IPS-18a (cell line): Measurements from ENCODE around the gene MAD1L1.

ENCODE experiments used
- H3K27ac ChIP-seq: one replicate; pipeline ENCODE4 v1.5.1; 2013; ENCODE audit warnings: low read length
- H3K27me3 ChIP-seq: one replicate; pipeline ENCODE4 v1.6.1; 2013; ENCODE audit warnings: mild to moderate bottlenecking, low read length; ENCODE audit not compliant: control insufficient read depth, insufficient read depth
- H3K36me3 ChIP-seq: one replicate; pipeline ENCODE4 v1.6.1; 2013; ENCODE audit warnings: low read depth, low read length; ENCODE audit not compliant: control insufficient read depth
- H3K4me1 ChIP-seq: one replicate; pipeline ENCODE4 v1.6.1; 2013; ENCODE audit warnings: low read depth, low read length; ENCODE audit not compliant: control insufficient read depth
- H3K4me3 ChIP-seq: one replicate; pipeline ENCODE4 v1.5.1; 2013; ENCODE audit warnings: low read length
- H3K9ac ChIP-seq: one replicate; pipeline ENCODE4 v1.6.1; 2013; ENCODE audit warnings: mild to moderate bottlenecking, low read length, moderate library complexity
- H3K9me3 ChIP-seq: one replicate; pipeline ENCODE4 v1.6.1; 2013; ENCODE audit warnings: low read depth, low read length; ENCODE audit not compliant: control insufficient read depth

MAD1L1 gene

GRCh38 chr7:2098056-2098455, 134.7 kb downstream of the MAD1L1 start:
- no peaks in the 10 kb centered on the region for H3K9me3 ChIP-seq
- no peaks in the 10 kb centered on the region for H3K4me1 ChIP-seq
- no peak overlapping the region for H3K4me3 ChIP-seq
- no peaks in the 10 kb centered on the region for H3K27me3 ChIP-seq
- no peaks in the 10 kb centered on the region for H3K36me3 ChIP-seq
- H3K9ac ChIP-seq = no peak overlapping the region
- H3K27ac ChIP-seq = no peak overlapping the region

DNA sequence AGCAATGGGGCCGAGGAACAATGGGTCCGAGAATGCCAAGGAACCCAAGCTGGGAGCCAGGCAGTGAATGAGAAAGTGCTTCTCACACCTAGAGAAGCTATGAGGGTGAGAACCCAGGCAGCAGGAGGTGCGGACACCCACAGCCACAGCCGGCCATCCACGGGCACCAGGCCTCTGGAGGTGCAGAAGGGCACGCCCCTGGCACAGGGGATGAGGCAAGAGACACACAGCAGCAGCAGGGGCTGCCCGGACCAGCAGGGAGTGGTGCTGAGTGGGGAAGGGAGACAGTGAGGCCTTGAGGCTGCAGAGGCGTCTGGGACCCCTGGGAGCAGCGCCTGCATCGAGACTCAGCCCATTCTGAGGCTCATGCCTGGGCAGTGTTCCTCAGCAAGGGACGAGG, 135.3 kb downstream of the MAD1L1 start:
- no peaks in the 10 kb centered on the region for H3K9me3 ChIP-seq
- H3K9ac ChIP-seq = no peak overlapping the region
- no peaks in the 10 kb centered on the region for H3K4me1 ChIP-seq
- no peak overlapping the region for H3K27ac ChIP-seq
- H3K27me3 ChIP-seq = no peaks in the 10 kb centered on the region
- no peaks in the 10 kb centered on the region for H3K36me3 ChIP-seq
- H3K4me3 ChIP-seq = no peak overlapping the region

DNA sequence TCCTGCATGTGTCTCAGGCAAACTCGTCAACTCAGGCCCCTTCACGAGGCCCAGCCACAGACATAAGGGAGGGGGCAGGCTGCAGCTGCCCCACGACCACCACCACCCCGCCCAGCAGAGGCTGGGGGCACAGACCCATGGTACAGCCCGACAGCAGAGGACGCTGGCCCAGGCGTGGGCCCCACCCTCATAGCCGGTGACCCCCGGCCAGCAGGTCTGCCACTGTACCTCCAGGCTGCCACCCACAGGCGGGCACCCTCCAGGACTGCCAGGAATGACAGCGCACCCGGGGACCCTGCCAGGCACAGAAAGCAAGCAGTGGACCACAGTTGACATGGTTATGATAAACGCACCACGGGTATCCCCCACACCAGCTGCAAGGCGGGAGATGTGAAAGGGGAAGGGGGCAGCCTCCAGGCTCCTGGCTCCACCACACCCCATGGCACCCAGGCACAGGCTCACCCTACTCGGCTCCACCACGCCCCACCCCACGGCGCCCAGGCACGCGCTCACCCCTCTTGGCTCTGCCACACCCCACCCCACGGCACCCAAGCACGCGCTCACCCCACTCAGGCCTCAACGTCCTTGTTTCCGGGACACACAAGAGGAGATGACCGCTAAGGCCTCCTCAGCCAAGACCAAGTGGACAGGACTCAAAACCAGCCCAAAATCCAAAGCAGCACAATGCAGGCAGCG, 135.9 kb downstream of the MAD1L1 start:
- no peaks in the 10 kb centered on the region for H3K27me3 ChIP-seq
- no peak overlapping the region for H3K9ac ChIP-seq
- H3K9me3 ChIP-seq = no peaks in the 10 kb centered on the region
- H3K4me1 ChIP-seq = no peaks in the 10 kb centered on the region
- H3K27ac ChIP-seq = no peak overlapping the region
- no peaks in the 10 kb centered on the region for H3K36me3 ChIP-seq
- no peak overlapping the region for H3K4me3 ChIP-seq

DNA sequence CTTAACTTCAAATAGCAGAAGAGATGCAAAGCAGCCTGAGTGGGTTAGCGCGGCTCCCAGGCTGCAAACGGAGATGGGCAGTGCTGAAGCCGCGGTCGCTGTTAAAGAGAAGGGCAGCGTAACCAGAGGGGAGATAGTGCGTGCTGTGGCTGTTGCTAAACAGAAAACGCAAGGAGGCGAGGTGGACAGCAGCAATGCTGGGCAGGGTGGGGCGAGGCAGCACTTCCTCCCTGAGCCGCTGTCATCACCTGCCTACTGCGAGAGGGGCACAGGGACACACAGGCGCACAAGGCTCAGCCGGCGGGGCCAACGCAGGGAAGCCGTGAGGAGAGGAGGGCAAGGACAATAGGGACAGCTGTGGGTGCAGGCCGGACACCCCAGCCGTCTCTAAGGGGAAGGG, 137.3 kb downstream of the MAD1L1 start:
- Histone ChIP-seq H3K27me3 (no peaks in the 10 kb centered on the region), H3K4me1 (no peaks in the 10 kb centered on the region), H3K9ac (no peak overlapping the region), H3K9me3 (no peaks in the 10 kb centered on the region), H3K27ac (no peak overlapping the region), H3K36me3 (no peaks in the 10 kb centered on the region), H3K4me3 (no peak overlapping the region)

DNA sequence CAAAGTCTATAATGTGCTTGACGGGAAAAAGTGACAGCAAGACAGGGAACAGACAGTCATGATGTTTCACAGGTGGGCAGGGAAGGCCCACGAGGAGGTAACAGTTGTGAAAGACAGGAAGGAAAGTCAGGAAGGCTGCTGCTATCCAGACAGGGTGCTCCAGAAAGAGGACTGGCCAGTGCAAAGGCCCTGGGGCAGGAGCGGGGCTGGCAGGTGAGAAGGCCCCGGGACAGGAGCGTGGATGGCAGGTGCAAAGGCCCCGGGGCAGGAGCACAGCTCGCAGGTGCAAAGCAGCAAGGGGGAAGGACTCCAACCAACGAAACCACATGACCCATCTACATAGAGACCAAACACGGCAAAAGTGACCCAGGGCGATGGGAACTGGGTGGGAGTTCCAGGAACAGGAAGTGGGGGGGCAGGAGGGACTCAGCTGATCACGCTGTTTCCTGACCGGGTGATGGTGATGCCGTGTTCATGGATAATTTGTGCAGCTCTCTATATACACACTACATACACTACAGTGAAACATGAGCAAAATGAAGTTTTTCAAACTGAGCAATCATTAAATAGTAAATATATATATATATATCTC, 138.2 kb downstream of the MAD1L1 start:
- Histone ChIP-seq H3K9ac (no peak overlapping the region), H3K27me3 (no peaks in the 10 kb centered on the region), H3K27ac (no peak overlapping the region), H3K36me3 (no peaks in the 10 kb centered on the region), H3K4me1 (no peaks in the 10 kb centered on the region), H3K4me3 (no peak overlapping the region), H3K9me3 (no peaks in the 10 kb centered on the region)

GRCh38 chr7:2093843-2094220, 138.9 kb downstream of the MAD1L1 start:
- H3K9me3 ChIP-seq = no peaks in the 10 kb centered on the region
- no peak overlapping the region for H3K4me3 ChIP-seq
- no peak overlapping the region for H3K9ac ChIP-seq
- H3K27me3 ChIP-seq = no peaks in the 10 kb centered on the region
- no peaks in the 10 kb centered on the region for H3K4me1 ChIP-seq
- no peaks in the 10 kb centered on the region for H3K36me3 ChIP-seq
- H3K27ac ChIP-seq = no peak overlapping the region

GRCh38 chr7:2093215-2093842, 139.4 kb downstream of the MAD1L1 start:
- Histone ChIP-seq H3K4me1 (no peaks in the 10 kb centered on the region), H3K9ac (no peak overlapping the region), H3K27me3 (no peaks in the 10 kb centered on the region), H3K4me3 (no peak overlapping the region), H3K36me3 (no peaks in the 10 kb centered on the region), H3K27ac (no peak overlapping the region), H3K9me3 (no peaks in the 10 kb centered on the region)

- Histone ChIP-seq H3K9me3 (no peaks in the 10 kb centered on the region), H3K27me3 (no peaks in the 10 kb centered on the region), H3K36me3 (no peaks in the 10 kb centered on the region), H3K9ac (no peak overlapping the region), H3K27ac (no peak overlapping the region), H3K4me3 (no peak overlapping the region), H3K4me1 (no peaks in the 10 kb centered on the region)
Observed at GRCh38 chr7:2092279-2092678, 140.5 kb downstream of the MAD1L1 start.

DNA sequence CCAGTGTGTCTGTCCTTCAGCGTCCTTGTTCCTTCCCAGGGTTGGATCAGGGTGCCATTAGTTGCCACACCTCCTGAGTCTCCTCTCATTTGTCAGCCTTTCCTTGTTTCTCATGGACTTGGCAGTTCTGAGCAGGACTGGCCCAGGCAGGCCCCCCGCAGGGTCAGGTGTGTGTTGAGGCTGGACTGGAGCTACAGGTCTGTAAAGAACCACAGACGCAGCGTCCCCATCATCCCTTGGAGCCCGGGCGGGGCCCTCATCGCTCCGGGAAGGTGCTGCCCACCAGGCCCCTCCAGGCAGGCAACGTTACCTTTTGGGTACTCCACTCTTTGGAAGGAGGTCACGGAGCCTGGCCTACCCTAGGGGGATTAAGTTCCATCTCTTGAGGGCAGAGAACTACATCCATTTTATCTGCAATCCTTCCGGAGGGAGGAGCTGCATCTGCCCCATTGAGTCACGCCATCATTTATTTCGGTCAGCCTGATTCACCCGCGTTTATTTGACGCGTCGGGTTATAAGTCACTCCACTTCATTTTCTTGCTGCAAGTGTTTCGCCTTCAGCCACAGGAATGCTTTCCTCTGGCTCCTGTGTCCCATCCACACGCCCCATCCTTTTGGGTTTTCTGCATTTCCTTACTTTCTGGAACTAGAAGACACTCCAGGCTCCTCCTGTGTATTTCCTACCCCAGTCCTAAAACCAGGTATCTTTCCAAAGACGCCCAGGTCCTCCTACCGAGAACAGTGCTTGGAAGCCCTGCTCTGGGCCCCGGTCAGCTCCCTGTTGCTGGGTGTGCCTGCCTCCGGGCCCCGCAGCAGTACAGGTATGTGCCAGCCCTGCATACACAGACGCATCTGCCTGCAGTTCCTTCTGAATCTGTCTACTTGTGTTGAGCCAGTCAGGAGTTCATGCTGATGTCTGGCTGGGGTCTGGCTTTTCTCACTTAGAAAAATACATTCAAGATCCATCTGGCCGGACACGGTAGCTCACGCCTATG, 141.9 kb downstream of the MAD1L1 start:
- no peak overlapping the region for H3K4me3 ChIP-seq
- H3K36me3 ChIP-seq = no peaks in the 10 kb centered on the region
- no peaks in the 10 kb centered on the region for H3K9me3 ChIP-seq
- no peak overlapping the region for H3K9ac ChIP-seq
- no peaks in the 10 kb centered on the region for H3K27me3 ChIP-seq
- H3K27ac ChIP-seq = no peak overlapping the region
- no peaks in the 10 kb centered on the region for H3K4me1 ChIP-seq

- H3K4me3 ChIP-seq = no peak overlapping the region
- H3K36me3 ChIP-seq = no peaks in the 10 kb centered on the region
- H3K9me3 ChIP-seq = no peaks in the 10 kb centered on the region
- no peak overlapping the region for H3K9ac ChIP-seq
- no peaks in the 10 kb centered on the region for H3K4me1 ChIP-seq
- H3K27me3 ChIP-seq = no peaks in the 10 kb centered on the region
- H3K27ac ChIP-seq = no peak overlapping the region
Observed at GRCh38 chr7:2088801-2089200, 143.9 kb downstream of the MAD1L1 start.

DNA sequence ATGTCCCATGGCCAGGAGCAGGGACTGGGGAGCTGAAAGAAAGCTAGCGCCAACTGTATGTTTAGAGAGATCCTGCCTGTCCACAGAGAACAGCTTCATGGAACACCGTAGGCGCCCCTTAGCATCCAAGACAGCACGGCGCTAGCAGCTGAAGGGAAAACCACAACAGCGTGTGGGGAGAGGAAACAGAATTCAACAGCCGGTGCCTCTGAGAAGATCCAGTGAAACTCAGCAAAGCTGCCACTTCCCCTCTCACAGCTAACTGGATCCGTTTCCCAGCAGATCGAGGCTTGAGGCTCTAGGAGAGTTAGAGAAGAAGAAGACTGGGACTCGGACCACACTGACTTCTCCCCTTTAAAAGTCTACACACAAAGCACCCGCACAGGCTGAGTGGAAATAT, 145.0 kb downstream of the MAD1L1 start:
- Histone ChIP-seq H3K36me3 (no peaks in the 10 kb centered on the region), H3K9ac (no peak overlapping the region), H3K27ac (no peak overlapping the region), H3K27me3 (no peaks in the 10 kb centered on the region), H3K4me3 (no peak overlapping the region), H3K4me1 (no peaks in the 10 kb centered on the region), H3K9me3 (no peaks in the 10 kb centered on the region)
